SU-DHL-6 (cell line): ENCODE measurements around the gene ARFGEF2.

Experiments
- H2AFZ ChIP-seq: fragments of 200-600 bp; sonication (generic); 2 replicates; pipeline ENCODE4 v1.6.1; 2014; ENCODE audit warnings: low read depth, mild to moderate bottlenecking, moderate library complexity, mixed read lengths, antibody characterized with exemption, low read length; ENCODE audit not compliant: severe bottlenecking
- H3F3A ChIP-seq: fragments of 200-600 bp; shearing (Covaris generic); 2 replicates; pipeline ENCODE4 v1.6.0; 2016; ENCODE audit warnings: antibody characterized with exemption, mild to moderate bottlenecking; ENCODE audit not compliant: insufficient read depth
- H3K27ac ChIP-seq: fragments of 200-600 bp; sonication (generic); 2 replicates; pipeline ENCODE4 v1.5.1; 2016; ENCODE audit warnings: low read depth, mild to moderate bottlenecking, low read length, moderate library complexity, mixed read lengths
- H3K27me3 ChIP-seq: fragments of 200-600 bp; sonication (generic), shearing (Covaris generic); 2 replicates; pipeline ENCODE4 v1.6.0; 2014; ENCODE audit warnings: mild to moderate bottlenecking, low read length
- H3K36me3 ChIP-seq: fragments of 200-600 bp; sonication (generic); 2 replicates; pipeline ENCODE4 v1.6.1; 2014; ENCODE audit warnings: mild to moderate bottlenecking, low read length, mixed read lengths
- H3K4me2 ChIP-seq: fragments of 300-600, 200-600 bp; shearing (Covaris generic), sonication (generic); 2 replicates; pipeline ENCODE4 v1.6.0; 2014; ENCODE audit warnings: low read length, low read depth, mild to moderate bottlenecking; ENCODE audit not compliant: poor library complexity, severe bottlenecking
- H3K4me3 ChIP-seq: fragments of 200-600 bp; sonication (generic); 2 replicates; pipeline ENCODE4 v1.5.1; 2014; ENCODE audit warnings: antibody characterized with exemption, low read length, mild to moderate bottlenecking, mixed read lengths; ENCODE audit not compliant: insufficient read depth, poor library complexity, severe bottlenecking
- H3K79me2 ChIP-seq: fragments of 200-600 bp; sonication (generic); 2 replicates; pipeline ENCODE4 v1.6.1; 2014; ENCODE audit warnings: mild to moderate bottlenecking, low read length, moderate library complexity; ENCODE audit not compliant: insufficient read depth
- H3K9ac ChIP-seq: fragments of 200-600 bp; sonication (generic); 2 replicates; pipeline ENCODE4 v1.7.0; 2014; ENCODE audit warnings: mild to moderate bottlenecking, low read length
- H3K9me2 ChIP-seq: fragments of 200-600 bp; sonication (generic); replicated peaks from 2 replicates; pipeline ENCODE4 v1.6.1; 2014; ENCODE audit warnings: low read length; ENCODE audit not compliant: insufficient read depth
- H3K9me3 ChIP-seq: fragments of 200-600 bp; sonication (generic); 2 replicates; pipeline ENCODE4 v1.6.1; 2014; ENCODE audit warnings: low read length, mixed read lengths; ENCODE audit not compliant: insufficient read depth
- H4K20me1 ChIP-seq: fragments of 200-600 bp; sonication (generic); 2 replicates; pipeline ENCODE4 v1.6.1; 2014; ENCODE audit warnings: low read depth, mild to moderate bottlenecking, antibody characterized with exemption, low read length, moderate library complexity, mixed read lengths
- CTCF ChIP-seq: fragments of 200-600 bp; sonication (generic); IDR thresholded peaks from one replicate; pipeline ENCODE4 v1.5.1; 2017; ENCODE audit warnings: antibody characterized with exemption, mild to moderate bottlenecking, low read length, moderate library complexity; ENCODE audit not compliant: insufficient read depth, poor library complexity, severe bottlenecking
- EZH2phosphoT487 ChIP-seq: fragments of 200-600 bp; sonication (generic), shearing (Covaris generic); conservative IDR thresholded peaks from 2 replicates; pipeline ENCODE4 v1.6.1; 2018; ENCODE audit warnings: mild to moderate bottlenecking, antibody characterized with exemption, low read length, moderate library complexity, mixed read lengths

ARFGEF2 gene

GRCh38 chr20:48919882-48920526, 1.5 kb upstream of the ARFGEF2 start:
- no peaks in the 10 kb centered on the region for H3K9me3 ChIP-seq
- H3K27me3 ChIP-seq: no peaks in the 10 kb centered on the region
- TF ChIP-seq CTCF (no peak), EZH2phosphoT487 (no peak)
- peak overlapping the region; percentile 72 for H3K4me2 ChIP-seq
- peaks cover 32% of the 10 kb centered on the region for H3K79me2 ChIP-seq
- H3K36me3 ChIP-seq: no peaks in the 10 kb centered on the region
- no peak overlapping the region for H2AFZ ChIP-seq
- H3F3A ChIP-seq: peaks cover 14% of the 10 kb centered on the region
- no peaks in the 10 kb centered on the region for H4K20me1 ChIP-seq
- H3K9me2 ChIP-seq: no peaks in the 10 kb centered on the region
- H3K4me3 ChIP-seq: no peak overlapping the region
- no peak overlapping the region for H3K9ac ChIP-seq
- no peak overlapping the region for H3K27ac ChIP-seq

GRCh38 chr20:48920527-48921167, 864 bp upstream of the ARFGEF2 start:
- Histone ChIP-seq H3K79me2 (peaks cover 38% of the 10 kb centered on the region), H3F3A (peaks cover 18% of the 10 kb centered on the region), H3K27ac (no peak overlapping the region), H3K9ac (peak overlapping the region; percentile 95), H3K4me2 (peak overlapping the region; percentile 72), H4K20me1 (no peaks in the 10 kb centered on the region), H3K4me3 (peak overlapping the region; percentile 94), H3K9me3 (no peaks in the 10 kb centered on the region), H3K9me2 (no peaks in the 10 kb centered on the region), H2AFZ (peak overlapping the region; percentile 99), H3K27me3 (no peaks in the 10 kb centered on the region), H3K36me3 (no peaks in the 10 kb centered on the region)
- TF ChIP-seq CTCF (no peak), EZH2phosphoT487 (no peak)

- Histone ChIP-seq H3K4me2 (peak overlapping the region; percentile 72), H3K79me2 (peaks cover 53% of the 10 kb centered on the region), H3F3A (peaks cover 18% of the 10 kb centered on the region), H3K27me3 (no peaks in the 10 kb centered on the region), H3K27ac (peak overlapping the region; percentile 69), H4K20me1 (no peaks in the 10 kb centered on the region), H2AFZ (peak overlapping the region; percentile 50), H3K9me2 (no peaks in the 10 kb centered on the region), H3K36me3 (no peaks in the 10 kb centered on the region), H3K4me3 (peak overlapping the region; percentile 94), H3K9ac (peak overlapping the region; percentile 95), H3K9me3 (no peaks in the 10 kb centered on the region)
- no peak for TF ChIP-seq EZH2phosphoT487
- TF ChIP-seq CTCF: no peak
These were observed 641 bp downstream of the ARFGEF2 start for GRCh38 chr20:48921883-48922820.
